Rectal smooth muscle tissue (tissue), 1 donor: ENCODE measurements around the gene CROCC2.

ENCODE experiments used
- H3K27ac ChIP-seq: one replicate; pipeline ENCODE4 v1.7.0; 2013; ENCODE audit warnings: low read depth, low read length, inconsistent platforms
- H3K27me3 ChIP-seq: one replicate; pipeline ENCODE4 v1.7.0; 2013; ENCODE audit warnings: low read length; ENCODE audit not compliant: control insufficient read depth, insufficient read depth
- H3K36me3 ChIP-seq: one replicate; pipeline ENCODE4 v1.7.0; 2013; ENCODE audit warnings: low read length; ENCODE audit not compliant: control insufficient read depth, insufficient read depth
- H3K4me1 ChIP-seq: one replicate; pipeline ENCODE4 v1.7.0; 2013; ENCODE audit warnings: low read length; ENCODE audit not compliant: control insufficient read depth, insufficient read depth
- H3K4me3 ChIP-seq: one replicate; pipeline ENCODE4 v1.7.0; 2013; ENCODE audit warnings: low read length
- H3K9ac ChIP-seq: one replicate; pipeline ENCODE4 v1.7.0; 2013; ENCODE audit warnings: low read length

CROCC2 gene

DNA sequence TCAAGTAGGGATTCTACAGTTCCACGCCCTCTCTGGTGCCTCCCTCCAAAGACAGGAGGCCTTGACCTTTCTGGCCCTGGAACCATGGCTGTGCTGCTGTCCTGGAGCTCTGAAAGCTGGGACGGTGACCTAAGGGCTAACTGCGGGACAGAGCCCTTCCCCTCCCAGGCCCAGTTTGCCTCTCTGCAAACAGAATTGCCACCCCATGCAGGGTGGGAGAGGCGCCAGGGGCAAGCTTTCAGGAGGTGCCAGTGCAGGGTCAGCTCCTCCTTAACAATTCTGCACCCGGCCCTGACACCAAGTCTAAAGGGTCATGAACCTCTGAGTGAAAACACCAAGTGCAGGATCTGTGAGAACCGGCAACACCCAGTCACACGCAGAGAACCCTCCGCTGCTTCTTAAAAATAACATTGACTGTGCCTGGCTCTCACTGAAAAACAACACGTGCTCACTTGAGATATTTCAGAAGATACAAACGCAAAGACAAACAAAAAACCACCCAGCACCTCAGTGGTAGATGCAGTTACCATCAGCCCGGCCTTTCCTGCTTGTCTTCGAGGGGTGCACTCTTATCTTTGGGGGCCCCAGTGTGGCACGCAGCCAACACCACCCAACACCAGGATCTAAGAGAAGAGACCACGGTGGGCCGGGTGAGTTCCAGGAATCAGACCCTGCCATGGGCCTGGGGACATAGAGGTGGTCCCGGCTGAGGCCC lies 91.2 kb downstream of the CROCC2 start:
- Histone ChIP-seq H3K27ac (no peak overlapping the region), H3K27me3 (peaks cover 5% of the 10 kb centered on the region), H3K4me1 (no peaks in the 10 kb centered on the region), H3K36me3 (no peaks in the 10 kb centered on the region), H3K9ac (no peak overlapping the region), H3K4me3 (peak overlapping the region; percentile 14)

DNA sequence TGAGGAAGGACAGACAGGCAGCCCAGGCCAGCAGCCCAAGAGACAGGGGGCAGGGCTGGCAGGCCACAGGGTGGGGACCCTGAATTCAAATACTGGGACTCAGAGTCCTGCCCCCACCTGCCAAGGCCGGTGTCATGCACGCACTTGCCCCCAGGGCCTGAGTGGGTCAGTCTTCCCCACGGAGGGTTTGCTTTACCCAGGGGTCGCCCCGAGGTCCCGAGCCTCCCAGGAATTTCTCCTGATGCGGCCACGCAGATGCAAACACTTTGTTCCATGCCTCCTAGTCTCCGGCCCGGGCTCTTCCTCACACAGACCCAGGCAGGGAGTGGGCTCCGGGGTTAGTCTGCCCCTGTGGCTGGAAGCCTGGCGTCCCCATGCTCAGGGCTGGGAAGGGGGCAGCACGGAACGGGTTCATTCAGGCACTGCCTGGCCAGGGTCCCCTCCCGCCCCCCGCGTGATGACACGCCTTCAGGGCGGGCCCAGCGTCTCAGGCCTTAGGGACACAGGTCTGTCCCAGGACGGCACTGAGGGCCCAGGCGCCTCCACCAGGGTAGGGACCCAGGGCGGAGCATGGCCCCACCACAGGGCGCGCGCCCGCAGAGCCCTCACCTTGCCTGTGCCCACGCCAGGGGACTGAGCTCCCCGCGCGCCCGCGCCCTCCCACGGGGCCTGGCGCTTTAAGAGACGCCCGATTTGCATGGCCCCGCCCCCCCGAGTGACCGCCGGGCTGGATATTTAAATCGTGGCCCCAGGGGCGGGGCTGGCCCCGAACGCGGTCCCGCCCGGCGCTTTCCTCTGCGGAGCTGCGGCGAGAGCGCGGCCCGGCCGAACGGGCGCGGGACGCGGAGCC lies 91.9 kb downstream of the CROCC2 start, which contains the start of gene SNED1:
TSS of gene SNED1 (plus strand) at position 763 of the 850 bp plus-strand sequence. CDS start 220 bp downstream, outside the sequence.
- H3K4me3 ChIP-seq: peak within 1 kb of the TSS; percentile 53
- H3K27ac ChIP-seq: no peak within 1 kb of the TSS
- H3K27me3 ChIP-seq: no peaks in the 10 kb centered on the region
- H3K9ac ChIP-seq: no peak within 1 kb of the TSS
- H3K4me1 ChIP-seq: no peaks in the 10 kb centered on the region
- no peaks in the 10 kb centered on the region for H3K36me3 ChIP-seq

DNA sequence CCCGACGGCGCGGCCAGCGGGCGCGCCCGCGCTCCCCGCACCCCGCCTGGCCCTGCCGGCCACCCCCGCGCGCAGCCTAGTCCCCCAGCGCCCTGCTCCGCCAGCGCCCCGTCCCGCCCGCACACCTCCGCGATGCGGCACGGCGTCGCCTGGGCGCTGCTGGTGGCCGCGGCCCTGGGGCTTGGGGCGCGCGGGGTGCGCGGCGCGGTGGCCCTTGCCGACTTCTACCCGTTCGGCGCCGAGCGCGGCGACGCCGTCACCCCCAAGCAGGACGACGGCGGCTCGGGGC lies 92.5 kb downstream of the CROCC2 start:
- H3K4me1 ChIP-seq: no peaks in the 10 kb centered on the region
- peak overlapping the region; percentile 44 for H3K4me3 ChIP-seq
- no peak overlapping the region for H3K27ac ChIP-seq
- no peaks in the 10 kb centered on the region for H3K36me3 ChIP-seq
- H3K9ac ChIP-seq: no peak overlapping the region
- no peaks in the 10 kb centered on the region for H3K27me3 ChIP-seq

DNA sequence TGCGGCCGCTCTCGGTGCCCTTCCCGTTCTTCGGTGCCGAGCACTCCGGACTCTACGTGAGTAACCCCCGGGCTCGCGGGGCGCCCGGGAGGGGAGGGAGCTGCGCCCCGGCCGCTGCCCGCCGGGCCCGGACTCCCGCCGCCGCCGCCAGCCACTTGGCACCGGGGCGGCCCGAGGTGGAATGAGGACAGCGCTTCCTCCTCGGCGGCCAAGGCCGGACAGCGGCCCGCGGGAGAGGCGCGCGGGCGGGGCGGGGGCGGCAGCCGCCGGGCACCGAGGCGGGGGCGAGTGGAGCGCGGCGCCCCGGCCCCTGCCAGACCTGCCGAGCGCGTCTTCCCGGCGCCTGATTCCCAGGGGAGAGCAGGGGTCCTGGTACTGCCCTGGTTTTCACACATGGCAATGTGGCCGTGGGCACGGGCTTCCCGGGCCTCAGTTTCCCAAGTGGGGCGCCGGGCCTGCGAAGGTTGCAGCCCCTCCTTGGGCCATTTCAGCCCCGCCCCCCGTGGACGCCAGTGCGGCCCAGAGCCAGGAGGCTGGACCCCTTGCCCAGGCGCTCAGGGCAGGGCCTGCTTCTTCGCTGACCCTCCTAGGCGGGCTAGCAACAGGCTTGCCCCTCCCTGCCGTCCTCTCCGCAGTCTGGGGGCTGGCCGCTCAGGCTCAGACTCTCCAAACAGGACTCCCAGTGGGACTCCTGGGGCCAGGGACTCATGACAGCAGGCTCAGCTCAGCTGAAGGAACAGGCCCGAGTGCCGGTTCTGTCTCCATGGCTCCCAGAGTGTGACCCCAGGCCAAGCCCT lies 93.1 kb downstream of the CROCC2 start:
- no peaks in the 10 kb centered on the region for H3K27me3 ChIP-seq
- H3K27ac ChIP-seq: no peak overlapping the region
- no peaks in the 10 kb centered on the region for H3K36me3 ChIP-seq
- H3K4me1 ChIP-seq: no peaks in the 10 kb centered on the region
- no peak overlapping the region for H3K9ac ChIP-seq
- peak overlapping the region; percentile 53 for H3K4me3 ChIP-seq

DNA sequence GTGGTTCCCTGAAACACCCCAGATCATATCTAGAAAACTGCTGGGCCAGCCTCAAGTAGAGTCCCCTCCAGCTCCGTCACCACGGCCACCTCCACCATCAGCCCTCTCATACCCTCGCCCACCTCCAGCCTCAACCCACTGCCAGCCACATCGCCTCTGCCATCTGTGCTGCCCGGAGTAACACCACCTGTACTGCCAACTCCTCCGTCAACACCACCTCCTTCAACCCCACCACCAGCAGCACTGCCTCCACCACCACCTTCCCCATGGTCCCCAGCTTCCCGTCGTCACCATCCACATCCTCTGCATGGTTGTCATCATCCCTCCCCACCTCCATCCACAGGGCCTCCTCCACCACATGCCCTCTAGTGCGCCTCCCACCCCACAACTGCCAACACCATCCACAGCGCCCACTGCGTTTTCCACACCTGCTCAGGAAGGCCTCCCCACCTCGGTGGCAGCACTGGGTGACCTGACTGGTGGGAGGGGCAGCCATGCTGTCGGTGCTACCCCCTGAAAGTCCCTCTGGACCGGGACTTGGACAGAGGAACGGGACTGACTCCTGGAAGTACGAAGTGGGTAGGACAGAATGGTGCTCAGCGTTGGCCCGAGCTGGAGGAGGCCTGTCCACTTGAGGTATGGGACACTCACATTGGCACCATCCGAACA lies 93.9 kb downstream of the CROCC2 start:
- Histone ChIP-seq H3K27ac (no peak overlapping the region), H3K9ac (no peak overlapping the region), H3K4me3 (peak overlapping the region; percentile 53), H3K4me1 (no peaks in the 10 kb centered on the region), H3K36me3 (no peaks in the 10 kb centered on the region), H3K27me3 (no peaks in the 10 kb centered on the region)

DNA sequence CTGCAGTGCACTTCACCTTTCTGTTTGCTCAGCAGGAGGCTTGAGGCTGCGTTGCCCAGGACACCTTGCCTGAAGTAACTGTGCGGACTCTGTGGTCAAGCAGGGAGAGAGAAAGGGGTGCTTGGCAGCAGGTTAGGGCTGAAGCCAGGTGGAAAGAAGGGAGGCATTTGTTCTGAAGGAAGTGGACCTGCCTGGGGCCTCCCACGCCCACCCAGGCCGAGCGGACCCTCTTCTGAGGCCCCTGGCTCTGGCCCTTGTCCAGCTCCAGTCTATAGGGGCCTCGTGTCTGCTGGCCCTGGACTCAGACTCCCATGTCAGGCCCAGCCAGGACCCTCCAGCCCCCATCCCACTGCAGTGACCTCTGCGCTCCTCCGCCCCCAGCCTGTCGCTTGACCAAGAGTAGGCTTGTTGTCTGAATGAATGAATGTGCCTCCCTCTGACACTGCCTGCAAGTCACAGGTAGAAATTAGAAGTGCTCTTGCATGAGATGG lies 94.7 kb downstream of the CROCC2 start:
- Histone ChIP-seq H3K27ac (no peak overlapping the region), H3K4me3 (no peak overlapping the region), H3K4me1 (no peaks in the 10 kb centered on the region)

DNA sequence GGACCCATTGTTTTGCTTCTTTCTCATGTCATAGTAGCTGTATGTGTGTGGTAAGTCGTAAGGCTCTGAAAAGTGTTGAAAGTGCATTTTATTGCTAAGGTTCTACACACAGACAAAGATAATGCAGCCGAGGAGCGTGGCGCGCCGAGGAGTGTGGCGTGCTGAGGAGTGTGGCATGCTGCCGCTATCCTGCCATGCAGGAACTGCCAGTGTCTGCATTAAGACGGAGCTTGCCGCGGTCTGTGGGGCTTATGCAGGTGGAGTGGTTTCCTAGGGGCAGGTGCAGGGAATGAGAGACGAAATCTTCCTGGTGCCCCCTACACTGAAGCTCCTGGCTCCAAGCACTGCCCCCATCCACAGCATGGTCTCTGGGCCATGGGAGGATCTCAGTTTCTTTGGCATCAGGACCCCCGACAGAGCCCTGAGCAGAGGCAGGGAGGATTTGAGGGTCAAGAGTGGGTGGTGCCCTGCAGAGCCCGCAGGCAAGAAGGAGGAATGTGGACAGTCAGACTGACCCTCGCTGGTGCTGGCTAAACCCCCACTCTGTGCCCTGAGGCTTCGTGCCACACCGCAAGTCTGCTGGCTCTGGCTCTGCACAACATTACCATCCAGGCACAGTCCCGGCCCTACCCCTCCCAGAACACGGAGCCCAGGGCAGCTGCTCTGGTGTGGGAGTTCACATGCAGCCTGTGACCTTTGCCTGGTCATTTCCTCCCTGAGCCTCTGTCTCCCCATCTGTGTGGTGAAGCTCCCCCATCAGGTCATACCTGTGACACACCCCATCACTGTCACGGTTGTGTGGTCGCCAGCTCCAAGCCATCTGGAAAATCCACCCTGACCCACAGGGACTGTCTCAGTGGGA lies 95.5 kb downstream of the CROCC2 start:
- Histone ChIP-seq H3K27me3 (no peaks in the 10 kb centered on the region), H3K27ac (no peak overlapping the region), H3K9ac (no peak overlapping the region), H3K36me3 (no peaks in the 10 kb centered on the region), H3K4me3 (no peak overlapping the region), H3K4me1 (no peaks in the 10 kb centered on the region)

More for the DNA sequence above, 94.7 kb downstream of the CROCC2 start:
- Histone ChIP-seq H3K36me3 (no peaks in the 10 kb centered on the region), H3K27me3 (no peaks in the 10 kb centered on the region), H3K9ac (no peak overlapping the region)

DNA sequence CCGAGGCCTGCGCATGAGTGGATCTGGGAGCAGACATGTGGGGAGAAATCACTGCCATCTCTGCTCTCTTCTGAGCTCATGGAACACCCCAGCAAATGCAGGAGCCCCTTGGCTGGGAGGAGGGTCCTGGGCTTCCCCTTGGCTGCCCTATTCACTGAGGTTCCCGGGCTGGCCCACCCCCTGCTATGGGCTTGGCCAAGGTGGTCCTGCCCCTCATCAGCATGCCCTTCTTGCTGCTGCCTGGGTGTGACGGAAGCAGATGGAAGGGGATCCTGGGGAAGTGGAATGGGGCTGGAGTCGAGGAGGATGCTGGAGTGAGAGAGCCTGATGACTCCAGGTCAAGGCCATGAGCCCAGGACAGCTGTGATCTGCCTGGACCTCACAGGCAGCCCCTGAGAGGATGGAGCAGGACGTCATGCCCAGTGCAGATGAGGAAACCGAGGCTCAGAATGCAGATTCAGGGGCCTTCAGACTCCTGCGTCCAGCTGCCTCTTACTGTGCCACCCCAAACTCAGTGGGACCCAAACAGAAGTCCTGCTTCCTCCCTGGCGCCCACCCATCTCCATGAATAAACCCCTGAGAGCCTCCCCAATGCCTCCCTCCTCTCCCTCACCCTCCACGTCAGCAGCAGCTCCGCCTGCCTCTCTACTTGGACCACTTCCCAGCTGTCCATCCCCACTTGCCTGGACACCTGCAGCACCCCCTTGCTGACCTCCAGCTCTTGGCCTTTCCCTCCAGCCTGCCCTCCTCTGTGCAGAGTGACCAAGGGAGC lies 96.3 kb downstream of the CROCC2 start:
- Histone ChIP-seq H3K4me3 (no peak overlapping the region), H3K27ac (no peak overlapping the region), H3K4me1 (no peaks in the 10 kb centered on the region), H3K36me3 (no peaks in the 10 kb centered on the region), H3K9ac (no peak overlapping the region), H3K27me3 (no peaks in the 10 kb centered on the region)

DNA sequence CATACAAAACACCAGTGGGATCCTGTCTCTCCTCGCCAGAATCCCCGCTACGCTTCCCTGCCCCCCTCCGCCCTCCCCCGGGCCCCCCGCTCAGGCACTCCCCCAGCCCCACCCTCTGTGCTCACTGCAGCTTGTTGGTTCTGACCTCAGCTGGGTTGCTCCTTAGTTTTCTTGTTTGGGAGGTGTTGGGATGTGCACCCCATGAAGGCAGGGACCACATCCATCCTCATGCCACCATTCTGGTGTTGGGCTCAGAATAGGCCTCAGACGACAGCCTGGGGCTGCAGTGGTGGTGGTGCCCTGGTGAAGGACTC lies 96.9 kb downstream of the CROCC2 start:
- no peaks in the 10 kb centered on the region for H3K27me3 ChIP-seq
- H3K4me3 ChIP-seq: no peak overlapping the region
- H3K9ac ChIP-seq: no peak overlapping the region
- H3K27ac ChIP-seq: no peak overlapping the region
- H3K36me3 ChIP-seq: no peaks in the 10 kb centered on the region
- no peaks in the 10 kb centered on the region for H3K4me1 ChIP-seq

DNA sequence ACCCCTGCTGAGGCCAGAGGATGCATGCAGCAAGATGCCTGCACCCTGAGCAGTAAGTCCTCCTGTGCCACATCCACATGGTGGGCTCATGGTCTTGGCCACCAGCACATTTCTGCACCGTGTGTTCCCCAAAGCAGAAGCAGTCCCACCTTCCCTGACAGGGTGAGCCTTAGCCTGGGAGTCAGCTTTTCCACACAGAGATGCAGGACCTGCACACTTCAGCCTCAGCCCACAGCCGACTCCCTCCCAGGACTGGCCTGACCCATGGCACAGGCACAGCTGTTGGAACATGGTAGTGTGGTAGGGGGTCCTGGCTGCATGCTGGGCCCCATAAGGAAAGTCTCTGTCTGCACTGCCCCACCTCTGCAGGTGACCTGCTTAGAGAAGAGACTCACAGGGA lies 97.2 kb downstream of the CROCC2 start:
- Histone ChIP-seq H3K9ac (no peak overlapping the region), H3K27me3 (no peaks in the 10 kb centered on the region), H3K4me3 (no peak overlapping the region), H3K36me3 (no peaks in the 10 kb centered on the region), H3K4me1 (no peaks in the 10 kb centered on the region), H3K27ac (no peak overlapping the region)
